ENCODE data around the gene RBM25. TPM values are rescaled to one million over a fixed set of nuclear protein-coding genes. Genes with fewer than 3 reads are reported as not detected.

Gene RBM25
- total and polyA plus RNA-seq, 10 of the 15 experiments (the other 5 are each of a cell fraction or from before 2014, with no cell fraction given) = 43.4 to 125 (median 74.1) TPM

- TF ChIP-seq REST (IDR thresholded peaks at IDR 0.05; ENCODE audit: low read depth, low read length) (no peak), TCF12 (IDR thresholded peaks at IDR 0.05; ENCODE audit: low read depth, low read length) (no peak), MYB (IDR thresholded peaks at IDR 0.05; ENCODE audit: borderline replicate concordance, low read depth, low read length) (no peak), SMAD5 (IDR thresholded peaks at IDR 0.05; ENCODE audit: low read depth) (no peak), YY1 (IDR thresholded peaks at IDR 0.05; ENCODE audit: low read depth, low read length) (no peak), STAT3 (IDR thresholded peaks at IDR 0.05; ENCODE audit: low read depth, low read length) (no peak), CBX5 (IDR thresholded peaks at IDR 0.05; ENCODE audit: low read depth) (no peak)
Measured at GRCh38 chr14:73167727-73168126, 109.4 kb downstream of the RBM25 start (continued).

DNA sequence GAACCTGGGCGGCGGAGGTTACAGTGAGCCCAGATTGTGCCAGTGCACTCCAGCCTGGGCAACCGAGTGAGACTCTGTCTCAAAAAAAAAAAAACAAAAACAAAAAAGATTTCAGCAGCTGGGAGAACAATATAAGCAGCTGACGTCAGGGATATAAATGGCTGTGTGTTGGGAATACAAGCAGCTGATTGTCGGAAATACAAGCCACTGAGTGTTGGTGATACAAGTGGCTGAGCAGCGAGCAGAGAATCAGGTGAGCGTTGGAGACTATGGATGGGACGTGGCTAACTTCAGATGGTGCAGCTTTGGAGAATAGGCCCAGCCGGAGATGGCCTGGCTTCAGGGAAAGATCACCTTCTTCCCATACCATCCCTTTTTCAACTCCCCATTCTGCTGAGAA is 109.9 kb downstream of the RBM25 start:
- TF ChIP-seq KAT2A (conservative IDR thresholded peaks at IDR 0.05; ENCODE audit: control insufficient read depth, low read depth, low read length) = no peak
- Histone ChIP-seq H3K79me2 (ENCODE audit: control insufficient read depth, insufficient read depth, low read length) (no peaks in the 10 kb centered on the region), H3K27ac (ENCODE audit: control insufficient read depth, insufficient read depth) (no peak overlapping the region), H3K4me1 (ENCODE audit: control insufficient read depth, insufficient read depth, low read length) (no peaks in the 10 kb centered on the region), H3K9ac (ENCODE audit: control insufficient read depth, insufficient read depth, low read length) (no peak overlapping the region), H3K36me3 (ENCODE audit: control insufficient read depth in 2 of 2, insufficient read depth in 2 of 2, low read length in 1 of 2) (peaks cover 8 to 29% of the 10 kb centered on the region in 2 experiments), H3K4me3 (no peak overlapping the region), H4K20me1 (ENCODE audit: control insufficient read depth, insufficient read depth) (no peaks in the 10 kb centered on the region), H3K9me3 (replicated peaks; ENCODE audit: control insufficient read depth, insufficient read depth, low read length) (no peaks in the 10 kb centered on the region), H2AFZ (ENCODE audit: control insufficient read depth, low read depth, low read length) (no peak overlapping the region), H3K4me2 (ENCODE audit: control insufficient read depth, insufficient read depth) (no peak overlapping the region), H3K27me3 (replicated peaks in 1 of 2; ENCODE audit: control insufficient read depth in 2 of 2, insufficient read depth in 2 of 2, low read length in 1 of 2) (no peaks in the 10 kb centered on the region)
- FAIRE-seq = no peak
- in situ Hi-C loops (cut with MboI) (loop anchor here (5.0 kb wide), 1 partner anchor 304 kb away; no protein-coding TSS in a partner anchor), intact Hi-C loops (cut with micrococcal nuclease; ENCODE audit: unreplicated experiment) (no loop called here)
- RAD21 ChIA-PET (ENCODE audit: unreplicated experiment) = interaction anchor here (1.0 to 1.5 kb wide), 2 partner anchors 303 to 465 kb away, joined by 3 to 4 read pairs; no protein-coding TSS in a partner anchor
- CTCF ChIA-PET = interaction anchor here (0.9 kb wide), 1 partner anchor 304 kb away, joined by 3 read pairs; no protein-coding TSS in a partner anchor
- no peak for ATAC-seq
- DNase-seq (ENCODE audit: low read depth, low spot score) = no peak
- 97% methylated on average over 9 of the region's 9 CpGs for WGBS (ENCODE audit: insufficient coverage, insufficient replicate concordance, low lambda C conversion rate, missing lambda C conversion rate)
- SMC1A ChIA-PET (ENCODE audit: uncharacterized antibody, unreplicated experiment) = interaction anchor here (0.6 kb wide), 1 partner anchor 303 kb away, joined by 3 read pairs; no protein-coding TSS in a partner anchor
- POLR2A ChIA-PET = no interaction called here
- BruUV-seq (replicated peaks) = no TSS peak
